Ovary (tissue), 3 donors: ENCODE data around the gene IL17A.

Experiments used
- CTCF ChIP-seq, 3 donors: fragments of 450-650 bp in 2 of 3; fragments of 200-600 bp in 1 of 3; IDR thresholded peaks; one replicate each; pipeline versions ENCODE4 v1.5.1 to v1.8.0; 2016 to 2022; ENCODE audit warnings: antibody characterized with exemption in 3 of 3, mild to moderate bottlenecking in 1 of 3
- EP300 ChIP-seq: sonication (generic); formaldehyde crosslinking; IDR thresholded peaks from one replicate; pipeline ENCODE4 v1.6.1; 2017; ENCODE audit warnings: antibody characterized with exemption
- POLR2A ChIP-seq: fragments of 450-650 bp; IDR thresholded peaks from one replicate; pipeline ENCODE4 v1.6.1; 2017; ENCODE audit warnings: antibody characterized with exemption, mild to moderate bottlenecking, moderate library complexity
- donor health status: DM: no; HTN: no; CAD: no.

GRCh38 chr6:52216932-52217575 is 30.9 kb downstream of the IL17A start:
- TF ChIP-seq POLR2A, result no peak
- TF ChIP-seq CTCF (IDR thresholded peaks at IDR 0.05), result no peak
- TF ChIP-seq EP300, result no peak
